NCI-H2196 (cell line): Measurements from ENCODE around the gene SPTBN1.
"Not testable (repeated sequence)": the region's sequence is repeated elsewhere in the genome, so short reads cannot be mapped to it uniquely, and the experiment has no call there.

Experiments
- DNase-seq: peaks from one replicate; lab custom pipeline; 2025; ENCODE audit not compliant: unreplicated experiment; lab: John Stamatoyannopoulos, UW

SPTBN1 gene

DNA sequence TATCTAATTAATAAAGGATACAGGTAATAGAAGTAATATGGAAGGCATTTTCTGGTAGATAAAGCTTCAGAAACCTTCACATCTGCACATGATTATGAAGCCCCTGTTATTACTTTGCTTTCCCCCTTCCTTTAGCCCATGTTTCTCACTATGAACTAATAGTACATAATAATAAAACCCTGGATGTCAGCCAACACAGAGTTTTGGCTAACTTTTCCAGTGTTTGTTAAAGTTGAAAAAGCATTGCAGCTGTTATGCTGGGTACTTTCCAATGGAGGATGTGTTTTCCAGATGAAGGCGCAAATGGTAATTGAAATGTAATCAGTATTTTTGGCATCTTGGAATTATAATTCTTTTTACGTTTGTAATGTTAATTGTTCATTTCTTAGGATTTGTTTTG is 43.5 kb downstream of the SPTBN1 start:
- no peak for DNase-seq

GRCh38 chr2:54500404-54501205 is 44.5 kb downstream of the SPTBN1 start:
- DNase-seq, result no peak

DNA sequence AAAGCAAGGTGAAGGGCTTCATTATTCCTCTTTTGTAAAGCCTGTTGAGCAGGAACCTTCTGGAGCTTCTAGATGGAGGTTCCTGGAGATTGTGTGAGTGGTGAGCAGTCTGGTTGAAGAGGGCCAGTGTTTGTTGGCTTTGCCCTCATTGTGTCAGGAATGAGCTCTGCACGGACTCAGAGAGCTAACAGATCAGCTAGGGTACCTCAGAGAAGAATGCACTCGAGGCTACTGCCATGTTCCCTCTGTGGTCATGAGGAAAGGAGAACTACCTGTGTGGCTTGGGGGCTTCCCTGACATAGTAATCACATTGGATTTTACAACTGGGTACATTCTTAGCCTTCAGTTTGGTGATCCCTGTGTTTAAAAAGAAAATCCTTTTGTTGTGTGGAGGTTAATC is 46.6 kb downstream of the SPTBN1 start:
- DNase-seq, result no peak

DNA sequence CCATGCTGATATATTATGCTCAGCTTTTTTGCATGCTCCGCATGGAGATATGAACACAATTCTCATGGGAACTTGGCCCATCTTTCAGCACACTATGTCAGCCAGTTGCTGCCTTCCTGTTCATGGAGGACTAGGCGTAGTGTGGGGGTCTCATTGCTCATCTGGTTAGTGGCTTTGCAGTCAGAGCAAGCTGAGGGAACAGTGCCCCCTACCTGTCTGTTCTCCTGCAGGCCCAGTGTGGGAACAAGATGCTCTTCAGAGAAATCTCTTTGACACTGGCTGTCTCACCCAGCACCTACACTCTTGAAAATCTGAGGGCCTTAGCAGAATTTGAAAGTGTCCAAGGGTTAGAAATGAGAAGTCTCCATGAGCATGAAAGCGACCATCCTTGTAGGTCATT is 47.1 kb downstream of the SPTBN1 start:
- DNase-seq, result no peak

DNA sequence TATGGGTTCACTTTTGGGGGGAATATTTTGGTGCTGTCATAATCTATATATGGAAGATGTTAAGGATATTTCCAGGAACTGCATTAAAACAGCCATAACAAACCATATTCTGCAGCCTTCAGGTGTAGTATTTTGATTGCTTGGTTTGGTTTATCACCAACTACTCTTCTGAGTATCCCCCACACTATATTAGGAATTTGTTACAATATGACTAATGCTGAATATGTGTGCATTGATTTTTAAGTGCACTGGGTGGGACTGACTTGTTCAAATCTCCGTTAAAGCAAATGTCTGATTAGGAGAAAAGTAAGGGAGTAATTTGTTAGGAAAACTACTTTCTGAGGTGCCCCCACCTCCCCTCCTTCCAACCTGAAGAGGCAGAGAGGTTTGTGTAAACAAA is 47.7 kb downstream of the SPTBN1 start:
- no peak for DNase-seq

DNA sequence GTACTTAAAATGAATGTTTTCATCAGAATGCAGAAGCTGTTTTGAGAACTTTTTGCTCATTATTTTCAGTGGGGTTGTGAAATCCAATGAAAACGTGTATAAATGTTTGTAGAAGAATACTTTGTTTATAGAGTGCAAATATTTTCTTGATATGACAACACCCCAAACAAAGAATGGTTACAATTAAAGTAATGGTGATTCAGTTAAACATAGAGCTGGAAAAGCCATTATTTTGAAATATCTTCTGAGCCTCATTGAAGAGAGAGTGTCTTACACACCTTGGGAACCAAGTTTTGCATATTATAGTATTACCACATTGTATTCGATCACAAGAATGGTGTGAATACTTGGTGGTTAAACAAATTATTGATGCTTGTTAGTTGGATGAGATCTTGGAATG is 48.7 kb downstream of the SPTBN1 start:
- DNase-seq, result no peak

- no peak for DNase-seq
Measured at GRCh38 chr2:54508541-54508940, 52.4 kb downstream of the SPTBN1 start.

DNA sequence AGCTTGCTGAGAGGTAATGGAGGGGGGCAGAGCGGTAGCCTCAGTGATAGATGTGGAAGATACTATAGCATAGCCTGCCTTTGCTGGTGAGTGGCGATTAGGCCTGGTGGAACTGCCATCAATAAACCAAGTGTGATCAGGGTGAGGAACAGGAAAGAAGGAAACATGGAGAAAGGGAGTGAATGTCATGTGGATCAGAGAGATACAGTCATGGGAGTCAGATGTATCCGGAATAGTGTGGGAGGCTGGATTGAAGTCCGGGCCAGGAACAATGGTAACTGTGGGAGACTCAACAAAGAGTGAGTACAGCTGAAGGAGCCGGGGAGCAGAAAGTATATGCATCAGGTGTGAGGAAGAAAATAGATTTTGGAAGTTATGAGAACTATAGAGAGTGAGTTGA is 52.9 kb downstream of the SPTBN1 start:
- DNase-seq, result not testable (repeated sequence)

DNA sequence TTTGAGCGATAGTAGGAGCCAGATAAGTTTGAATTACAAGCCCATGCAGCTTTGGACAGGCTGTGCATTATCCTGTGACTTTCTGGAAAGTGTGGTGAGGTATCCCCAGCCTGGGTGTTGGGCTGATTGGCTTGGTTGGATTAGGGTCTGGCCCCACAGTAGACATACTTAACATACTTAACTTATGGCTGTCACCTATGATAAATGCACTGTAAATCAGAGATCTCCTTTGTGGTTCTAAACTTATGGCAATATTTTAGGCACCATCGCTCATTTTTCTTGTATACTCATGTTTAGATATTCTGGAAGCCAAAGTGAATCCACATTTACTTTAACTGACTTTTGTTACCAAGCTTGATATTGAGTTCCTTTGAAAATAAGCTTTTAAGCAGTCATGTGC is 54.8 kb downstream of the SPTBN1 start:
- no peak for DNase-seq

- no peak for DNase-seq
Measured at GRCh38 chr2:54512183-54512582, 56.1 kb downstream of the SPTBN1 start.

DNA sequence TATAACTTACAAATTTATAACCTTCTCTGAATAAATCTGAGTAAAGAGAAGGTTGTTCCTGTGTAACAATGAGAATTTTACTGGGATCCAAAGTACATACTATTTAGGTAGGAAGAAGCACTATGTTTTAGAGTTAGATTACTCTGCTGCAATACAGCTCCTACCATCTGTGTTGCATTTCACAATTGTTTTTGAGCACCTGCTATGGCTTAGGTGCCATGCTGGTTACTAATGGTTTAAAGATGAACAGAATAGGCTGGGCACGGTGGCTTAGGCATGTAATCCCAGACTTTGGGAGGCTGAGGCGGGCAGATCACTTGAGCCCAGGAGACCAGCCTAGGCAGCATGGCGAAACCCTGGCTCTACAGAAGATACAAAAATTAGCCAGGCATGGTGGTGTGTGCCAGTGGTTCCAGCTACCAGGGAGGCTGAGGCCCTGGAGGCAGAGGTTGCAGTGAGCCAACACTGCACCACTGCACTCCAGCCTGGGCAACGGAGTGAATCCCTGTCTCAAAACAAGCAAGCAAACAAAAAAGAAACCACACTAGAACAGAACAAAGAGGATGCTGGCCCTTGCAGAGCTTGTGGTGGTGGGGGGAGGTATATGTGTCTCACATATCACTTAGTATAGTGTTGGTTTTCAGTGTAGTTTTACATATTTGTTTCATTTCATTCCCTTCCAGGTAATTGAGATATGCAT is 56.7 kb downstream of the SPTBN1 start:
- DNase-seq, result no peak

DNA sequence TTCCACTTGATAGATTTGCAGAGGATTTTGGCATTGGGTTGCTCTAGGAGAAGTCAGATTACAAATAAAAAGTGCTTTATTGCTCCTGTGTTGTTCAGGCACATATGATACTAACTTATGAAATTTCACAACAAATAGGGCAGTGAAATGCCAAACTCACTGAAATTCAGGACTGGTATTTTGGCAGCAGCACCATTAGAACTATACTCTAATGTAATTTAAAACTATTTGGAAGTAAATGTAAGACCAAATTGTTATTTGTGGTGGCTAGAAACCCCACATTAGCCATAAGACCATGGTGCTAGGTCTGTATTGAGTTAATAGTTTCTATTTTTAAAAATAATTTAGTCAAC is 57.2 kb downstream of the SPTBN1 start:
- no peak for DNase-seq

GRCh38 chr2:54514822-54515569 is 58.9 kb downstream of the SPTBN1 start:
- DNase-seq, result no peak

- no peak for DNase-seq
Measured at GRCh38 chr2:54516842-54517241, 60.7 kb downstream of the SPTBN1 start.

- DNase-seq, result not testable (repeated sequence)
Measured at GRCh38 chr2:54518016-54518415, 61.9 kb downstream of the SPTBN1 start.

- DNase-seq, result no peak
Measured at GRCh38 chr2:54518430-54518829, 62.3 kb downstream of the SPTBN1 start.

DNA sequence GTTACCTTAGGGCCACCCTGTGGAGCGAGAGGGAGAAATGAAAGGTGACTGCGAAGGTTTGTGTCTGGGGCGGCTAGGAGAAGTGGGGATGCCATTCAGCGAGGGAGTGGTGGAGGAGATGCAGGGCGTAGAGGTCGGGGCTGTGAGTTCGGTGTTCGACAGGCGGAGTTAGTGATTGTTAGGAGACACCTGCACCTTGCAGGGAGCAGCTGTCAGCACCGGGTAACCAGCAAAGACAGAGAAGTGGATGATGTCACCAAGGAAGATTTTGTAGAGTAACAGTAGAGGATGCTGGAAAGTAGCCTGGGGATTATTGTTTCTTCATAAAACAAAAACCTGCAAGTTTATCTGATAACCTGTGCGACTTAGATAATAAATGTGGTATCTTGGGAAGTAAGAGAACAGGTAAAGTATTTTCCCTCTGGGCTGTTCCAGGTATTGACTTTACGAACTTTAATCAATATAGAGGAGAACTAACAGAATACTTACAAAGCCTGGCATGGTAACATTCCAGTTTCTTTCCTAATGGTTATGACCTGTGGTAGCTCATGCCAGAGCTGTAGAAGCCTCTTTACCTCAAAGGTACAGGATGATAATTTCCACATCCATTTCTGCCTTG is 63.8 kb downstream of the SPTBN1 start:
- no peak for DNase-seq

DNA sequence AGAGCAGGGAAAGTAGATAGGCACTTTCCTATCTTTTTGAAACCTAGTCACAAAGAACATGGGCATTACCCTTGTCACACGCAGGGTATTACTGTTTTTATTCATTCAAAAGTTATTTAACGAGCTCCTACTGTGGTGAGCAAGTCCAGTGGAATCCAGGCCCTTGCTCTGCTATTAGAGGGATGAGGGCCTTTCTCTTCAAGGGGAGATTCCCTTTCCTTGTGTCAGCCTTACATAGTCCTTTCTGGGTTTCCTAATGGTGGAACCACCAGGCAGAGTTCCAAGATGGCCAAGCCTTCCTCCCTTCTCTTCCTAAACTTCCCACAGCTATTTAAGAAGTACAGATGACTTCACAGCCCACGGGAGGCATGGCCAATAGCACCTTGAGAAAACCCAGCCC is 64.6 kb downstream of the SPTBN1 start:
- no peak for DNase-seq

DNA sequence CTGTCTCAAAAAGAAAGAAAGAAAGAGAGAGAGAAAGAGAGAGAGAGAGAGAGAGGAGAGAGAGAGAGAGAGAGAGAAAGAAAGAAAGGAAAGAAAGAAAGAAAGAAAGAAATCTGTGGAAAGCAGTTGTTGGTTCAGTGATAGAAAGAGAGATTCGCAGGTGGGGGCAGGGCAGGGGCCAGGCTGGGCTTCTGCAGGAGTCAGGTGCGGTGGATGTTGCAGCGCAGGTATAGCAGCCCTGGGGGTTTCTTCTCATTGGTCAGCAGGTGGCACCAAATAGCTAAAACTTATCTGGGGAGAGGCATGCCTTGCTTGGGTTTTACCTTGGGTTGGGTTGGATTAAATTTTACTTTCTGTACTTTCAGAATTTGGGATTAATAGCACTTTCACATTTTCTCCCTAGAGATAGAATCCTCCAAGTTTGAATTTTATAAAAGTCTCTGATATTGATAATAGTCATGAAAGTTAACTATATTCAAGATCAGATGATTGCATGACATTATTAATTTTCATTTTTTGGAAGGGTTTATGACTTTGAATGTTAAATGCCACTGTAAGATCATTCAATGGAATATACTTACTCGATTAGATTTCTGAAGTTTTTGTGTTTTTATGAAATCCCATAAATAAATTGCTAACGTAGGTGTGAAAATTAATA is 66.6 kb downstream of the SPTBN1 start:
- DNase-seq, result peak; percentile 55

GRCh38 chr2:54523324-54523959 is 67.3 kb downstream of the SPTBN1 start:
- no peak for DNase-seq
